ENCODE results near the gene ITGAX. TPM values are rescaled to one million over a fixed set of nuclear protein-coding genes. Genes with fewer than 3 reads are reported as not detected.

ITGAX gene
- total and polyA plus RNA-seq, 2 of the 8 experiments (the other 6 are each of a cell fraction or from before 2014, with no cell fraction given), result 0.30 TPM; not detected in 1

GRCh38 chr16:31402687-31403086 lies 47.7 kb downstream of the ITGAX start:
- no peak overlapping the region for H4K91ac ChIP-seq (replicated peaks; ENCODE audit: insufficient read length, low read length)
- no peak overlapping the region for H3K18ac ChIP-seq (ENCODE audit: extremely low read depth, low read length)
- no peak overlapping the region for H2AFZ ChIP-seq (ENCODE audit: low read length)
- H2AK5ac ChIP-seq (ENCODE audit: low read depth, low read length), result no peak overlapping the region
- no peaks in the 10 kb centered on the region for H3K36me3 ChIP-seq (ENCODE audit: control insufficient read depth in 2 of 4, insufficient read depth in 4 of 4, low read length in 3 of 4)
- no peak overlapping the region for H2BK20ac ChIP-seq (ENCODE audit: low read length)
- no peaks in the 10 kb centered on the region for H3K4me1 ChIP-seq (replicated peaks in 1 of 4; ENCODE audit: control insufficient read depth in 3 of 4, insufficient read depth in 4 of 4, low read length in 3 of 4)
- H4K20me1 ChIP-seq (replicated peaks in 1 of 2; ENCODE audit: control insufficient read depth in 1 of 2, insufficient read depth in 2 of 2, low read length in 2 of 2), result no peaks in the 10 kb centered on the region
- TF ChIP-seq ATF3 (IDR thresholded peaks at IDR 0.05; ENCODE audit: insufficient read depth, low read depth, low read length) (no peak), FOSL1 (IDR thresholded peaks at IDR 0.05; ENCODE audit: insufficient read depth, low read depth, low read length) (no peak), ASH2L (IDR thresholded peaks at IDR 0.05; ENCODE audit: low read length) (no peak), SIX5 (IDR thresholded peaks at IDR 0.05; ENCODE audit: low read depth, low read length) (no peak), CTCF (IDR thresholded peaks at IDR 0.05; ENCODE audit: control extremely low read depth in 1 of 3, insufficient read depth in 1 of 3, low read depth in 1 of 3, low read length in 3 of 3) (no peak), RBBP5 (IDR thresholded peaks at IDR 0.05; ENCODE audit: borderline replicate concordance, low read depth, low read length) (no peak), EGR1 (IDR thresholded peaks at IDR 0.05; ENCODE audit: borderline replicate concordance, low read depth, low read length) (no peak), EZH2 (IDR thresholded peaks at IDR 0.05; ENCODE audit: low read depth, low read length, severe bottlenecking) (no peak), ZNF274 (IDR thresholded peaks at IDR 0.05; ENCODE audit: borderline replicate concordance, extremely low read depth, low read length) (no peak), POU5F1 (IDR thresholded peaks at IDR 0.05; ENCODE audit: low read depth, low read length) (no peak), KDM5A (IDR thresholded peaks at IDR 0.05; ENCODE audit: low read length) (no peak), MAFK (IDR thresholded peaks at IDR 0.05; ENCODE audit: low read depth, low read length) (no peak)
- no peak overlapping the region for H3K4me3 ChIP-seq (ENCODE audit: extremely low read depth in 1 of 4, insufficient read depth in 2 of 4, low read depth in 3 of 4, low read length in 4 of 4)
- no peak overlapping the region for H3K4ac ChIP-seq (replicated peaks; ENCODE audit: insufficient read length, low read depth, low read length)
- no peak overlapping the region for H4K8ac ChIP-seq (ENCODE audit: extremely low read depth, insufficient read depth, low read length)
- H3K9me3 ChIP-seq (ENCODE audit: insufficient read depth in 2 of 2, low read depth in 1 of 2, low read length in 1 of 2), result no peaks in the 10 kb centered on the region
- ChIA-PET POLR2A (ENCODE audit: partially characterized antibody) (no interaction called here), CTCF (ENCODE audit: partially characterized antibody) (interaction anchor here (1.3 kb wide), 1 partner anchor 58 kb away, joined by 4 read pairs; no protein-coding TSS in a partner anchor)
- no peaks in the 10 kb centered on the region for H3K79me2 ChIP-seq (ENCODE audit: control insufficient read depth in 1 of 2, insufficient read depth in 2 of 2, low read length in 2 of 2)
- no peaks in the 10 kb centered on the region for H3K23me2 ChIP-seq (ENCODE audit: low read depth, low read length)
- H2BK15ac ChIP-seq (ENCODE audit: low read length), result no peak overlapping the region
- no peak overlapping the region for H4K5ac ChIP-seq (ENCODE audit: insufficient read length, low read depth, low read length)
- DNase-seq (ENCODE audit: low read depth in 1 of 2, low spot score in 2 of 2) (no peak), FAIRE-seq (no peak)
- H2BK12ac ChIP-seq (ENCODE audit: low read depth, low read length), result no peak overlapping the region
- 100% methylated on average over 1 of the region's 1 CpG; no CpG with 5 or more reads in 1 of the 2 experiments for WGBS, 2 experiments (ENCODE audit: extremely low coverage in 1 of 2, insufficient coverage in 1 of 2, insufficient read length in 1 of 2, insufficient replicate concordance in 2 of 2, low coverage in 1 of 2, low lambda C conversion rate in 2 of 2, missing lambda C conversion rate in 1 of 2)
- no peak overlapping the region for H3K27ac ChIP-seq (ENCODE audit: low read depth, low read length)
- H3K27me3 ChIP-seq (replicated peaks in 1 of 4; ENCODE audit: control insufficient read depth in 3 of 4, extremely low read depth in 1 of 4, insufficient read depth in 3 of 4, low read length in 3 of 4), result no peaks in the 10 kb centered on the region
- H2BK120ac ChIP-seq (replicated peaks; ENCODE audit: low read depth, low read length), result no peak overlapping the region
- no peak overlapping the region for H3K14ac ChIP-seq (ENCODE audit: insufficient read length)
- no peak overlapping the region for H3K4me2 ChIP-seq (ENCODE audit: insufficient read depth in 1 of 2, low read depth in 2 of 2, low read length in 2 of 2)
- H2BK5ac ChIP-seq (ENCODE audit: low read depth, low read length), result no peak overlapping the region
- no peak overlapping the region for H3K9ac ChIP-seq (replicated peaks in 1 of 4; ENCODE audit: extremely low read depth in 1 of 4, low read depth in 3 of 4, low read length in 3 of 4)
- H3K79me1 ChIP-seq (ENCODE audit: low read depth, low read length), result no peaks in the 10 kb centered on the region
- no peak overlapping the region for H3K56ac ChIP-seq (replicated peaks; ENCODE audit: insufficient read length, low read depth, low read length)
- no peak overlapping the region for H3K23ac ChIP-seq (ENCODE audit: insufficient read length)

Measured in H1 (cell line).